ENCODE data around the gene VAMP1. TPM values are rescaled to one million over a fixed set of nuclear protein-coding genes. Genes with fewer than 3 reads are reported as not detected.
"Not testable (repeated sequence)": the region's sequence is repeated elsewhere in the genome, so short reads cannot be mapped to it uniquely, and the experiment has no call there.

VAMP1 gene, protein sequence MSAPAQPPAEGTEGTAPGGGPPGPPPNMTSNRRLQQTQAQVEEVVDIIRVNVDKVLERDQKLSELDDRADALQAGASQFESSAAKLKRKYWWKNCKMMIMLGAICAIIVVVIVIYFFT
- polyA plus RNA-seq (ENCODE audit: insufficient read length): 13.5 TPM
- long read RNA-seq, donor 1, partial matches to known transcripts: 0 of 1 reads
- long read RNA-seq, donor 1, other reads (novel, unspliced or antisense): 0 of 1 reads
- long read RNA-seq, donor 2, partial matches to known transcripts: 0 of 1 reads
- long read RNA-seq, donor 2, other reads (novel, unspliced or antisense): 0 of 1 reads
- long read RNA-seq, donor 3, partial matches to known transcripts: 6 of 8 reads
- long read RNA-seq, donor 3, other reads (novel, unspliced or antisense): 0 of 8 reads
- long read RNA-seq, donor 4: 0 reads
- long read RNA-seq, donor 5, partial matches to known transcripts: 0 of 2 reads
- long read RNA-seq, donor 5, other reads (novel, unspliced or antisense): 0 of 2 reads
- long read RNA-seq, donor 6: 0 reads
- long read RNA-seq, donor 7, partial matches to known transcripts: 0 of 5 reads
- long read RNA-seq, donor 7, other reads (novel, unspliced or antisense): 0 of 5 reads
- long read RNA-seq, donor 8, partial matches to known transcripts: 0 of 1 reads
- long read RNA-seq, donor 8, other reads (novel, unspliced or antisense): 0 of 1 reads

DNA sequence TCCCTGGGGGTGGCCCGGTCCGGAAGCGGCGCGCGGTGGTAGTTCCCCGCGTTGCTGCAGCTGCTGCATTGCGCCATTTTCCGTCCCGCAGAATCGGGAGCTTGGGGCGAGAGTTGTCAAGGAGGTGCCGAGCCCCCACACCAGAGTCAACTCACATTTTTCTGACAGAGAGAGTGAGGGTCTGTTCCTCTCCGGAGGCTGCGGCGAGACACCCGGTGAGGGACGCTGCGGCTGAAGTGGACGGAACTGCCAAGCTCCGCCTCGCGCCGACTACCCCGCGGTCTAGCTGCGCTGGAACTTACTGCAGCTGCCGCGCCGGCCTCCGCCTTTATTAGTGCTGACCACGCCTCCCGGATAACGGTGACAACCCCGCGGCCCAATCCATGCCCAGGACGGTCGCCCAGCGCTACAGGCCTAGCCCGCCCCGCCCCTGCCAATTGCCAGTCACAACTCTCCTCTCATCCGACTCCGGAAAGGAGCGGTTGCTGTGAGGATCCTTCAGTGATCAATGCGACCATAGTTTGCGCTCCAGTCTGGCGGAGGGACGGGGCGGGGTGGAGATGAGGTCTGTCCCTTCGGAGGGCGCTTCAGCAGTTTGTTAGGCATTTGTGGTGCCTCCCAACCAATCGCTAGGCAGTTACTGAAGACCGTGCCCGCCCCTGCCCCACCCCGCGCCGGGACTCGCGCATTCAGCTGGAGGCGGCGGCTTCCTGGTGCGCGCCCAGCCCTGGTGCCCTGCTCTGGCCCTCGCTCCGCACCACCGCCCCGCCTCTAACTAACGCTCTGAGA lies at the start of gene VAMP1:
Gene VAMP1, minus strand, starts transcription at position 303 of the 789 bp plus-strand sequence. Its CDS starts 146 bp downstream, at position 157.
- DNase-seq: peak; percentile 94

DNA sequence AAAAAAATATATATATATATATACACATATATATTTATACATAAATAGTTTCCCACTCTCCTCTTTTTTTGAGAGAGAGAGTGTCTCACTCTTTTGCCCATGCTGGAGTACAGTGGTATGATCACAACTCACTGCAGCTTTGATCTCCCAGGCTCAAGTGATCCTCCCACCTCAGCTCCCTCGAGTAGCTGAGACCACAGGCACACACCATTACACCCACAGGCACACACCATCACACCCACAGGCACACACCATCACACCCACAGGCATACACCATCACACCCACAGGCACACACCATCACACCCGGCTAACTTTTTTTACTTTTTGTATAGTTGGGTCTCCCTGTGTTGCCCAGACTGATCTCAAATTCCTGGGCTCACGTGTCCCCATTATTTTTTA lies 49.7 kb upstream of the VAMP1 start:
- no peak for DNase-seq

DNA sequence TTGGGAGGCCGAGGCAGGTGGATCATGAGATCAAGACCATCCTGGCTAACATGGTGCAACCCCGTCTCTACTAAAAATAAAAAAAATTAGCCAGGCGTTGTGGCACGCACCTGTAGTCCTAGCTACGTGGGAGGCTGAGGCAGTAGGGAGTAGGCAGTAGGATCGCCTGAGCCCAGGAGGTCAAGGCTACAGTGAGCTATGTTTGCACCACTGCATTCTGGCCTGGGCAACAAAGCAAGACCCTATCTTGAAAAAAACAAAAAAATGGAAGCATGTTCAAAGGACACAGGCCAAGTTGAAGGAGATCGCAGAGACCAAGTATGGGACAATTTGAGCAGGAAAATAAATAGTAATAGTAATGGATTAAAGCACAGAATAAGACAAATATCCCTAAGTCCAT lies 37.6 kb upstream of the VAMP1 start:
- no peak for DNase-seq

DNA sequence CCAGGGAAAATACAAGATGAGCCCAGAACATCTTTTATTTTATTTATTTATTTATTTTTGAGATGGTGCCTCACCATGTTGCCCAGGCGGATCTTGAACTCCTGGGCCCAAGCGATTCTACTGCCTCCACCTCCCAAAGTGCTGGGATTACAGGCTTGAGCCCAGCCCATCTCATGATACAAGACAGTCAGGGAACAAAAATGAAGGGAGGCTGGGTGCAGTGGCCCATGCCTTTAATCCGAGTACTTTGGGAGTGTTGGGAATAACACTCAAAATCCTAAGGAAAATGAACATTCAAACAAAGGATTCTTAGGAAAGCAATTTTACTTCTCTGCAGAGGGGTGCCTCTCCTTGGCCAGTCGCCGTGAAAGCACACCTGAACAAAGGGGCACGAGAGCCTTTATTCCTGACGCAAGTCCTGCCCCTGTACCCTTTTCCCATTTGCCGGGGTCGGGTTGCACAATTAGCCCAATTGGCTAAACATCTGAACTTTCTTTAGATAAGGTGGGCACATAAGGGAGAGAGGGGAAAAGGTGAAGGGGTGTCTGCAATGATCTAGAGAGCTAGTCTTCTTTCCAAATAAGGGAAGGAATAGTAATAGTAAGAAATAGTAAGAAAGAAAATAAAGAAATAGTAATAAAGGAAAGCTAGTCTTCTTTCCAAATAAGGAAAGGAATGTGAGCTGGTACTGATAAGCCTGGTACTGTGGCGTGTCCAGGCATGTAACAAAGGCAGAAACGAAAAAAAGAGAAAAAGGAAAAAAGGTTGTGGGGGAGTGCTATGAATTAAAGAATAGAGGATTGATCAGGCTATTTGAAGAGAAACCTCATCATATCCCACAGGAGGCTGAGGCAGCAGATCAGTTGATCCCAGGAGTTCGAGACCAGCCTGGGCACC lies 36.9 kb upstream of the VAMP1 start:
- no peak for DNase-seq

DNA sequence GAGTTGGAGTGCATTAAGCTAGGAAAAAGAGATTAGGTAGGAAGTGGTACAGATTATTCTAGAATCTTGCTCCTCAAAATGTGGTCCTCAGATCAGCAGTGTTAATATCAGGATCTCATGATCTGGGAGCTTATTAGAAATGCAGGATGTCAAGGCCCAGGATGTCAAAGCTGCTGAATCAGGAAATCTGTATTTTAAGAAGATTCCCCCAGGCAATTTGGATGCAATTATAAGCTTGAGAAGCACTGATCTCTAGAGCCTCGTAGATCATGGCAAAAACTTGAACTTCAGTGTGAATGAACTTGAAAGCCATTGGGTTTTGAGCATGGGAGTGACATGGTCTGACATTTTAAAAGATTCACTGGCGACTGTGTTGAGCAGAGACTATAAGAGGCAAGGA lies 30.0 kb upstream of the VAMP1 start:
- DNase-seq: no peak

DNA sequence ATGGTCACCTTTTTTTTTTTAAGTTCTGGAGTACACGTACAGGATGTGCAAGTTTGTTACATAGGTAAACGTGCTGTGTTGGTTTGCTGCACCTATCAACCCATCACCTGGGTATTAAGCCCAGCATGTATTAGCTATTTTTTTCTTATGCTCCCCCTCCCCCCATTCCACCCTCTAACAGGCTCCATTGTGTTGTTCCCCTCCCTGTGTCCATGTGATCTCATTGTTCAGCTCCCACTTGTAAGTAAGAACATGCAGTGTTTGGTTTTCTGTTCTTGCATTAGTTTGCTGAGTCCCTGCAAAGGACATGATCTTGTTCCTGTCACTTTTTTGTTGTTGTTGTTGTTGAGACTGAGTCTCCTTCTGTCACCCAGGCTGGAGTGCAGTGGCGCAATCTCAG lies 26.8 kb upstream of the VAMP1 start:
- DNase-seq: not testable (repeated sequence)

DNA sequence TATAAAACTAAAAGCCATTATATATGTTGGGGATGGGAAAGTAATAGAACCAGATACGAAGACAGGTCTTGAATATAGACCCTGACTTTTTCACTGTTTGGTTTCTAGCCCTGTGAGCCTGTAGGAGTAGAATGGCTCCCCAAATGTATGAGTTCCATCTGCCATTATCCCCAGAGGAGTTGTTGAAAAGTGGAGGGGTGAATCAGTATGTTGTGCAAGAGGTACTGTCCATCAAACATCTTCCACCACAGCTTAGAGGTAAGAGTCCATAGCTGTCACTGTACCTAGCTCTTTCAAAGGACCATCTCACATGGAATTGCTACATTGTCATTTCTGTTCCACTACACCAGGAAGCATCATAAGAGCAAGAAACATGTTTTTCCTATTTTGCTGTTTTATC lies 24.5 kb upstream of the VAMP1 start:
- no peak for DNase-seq

DNA sequence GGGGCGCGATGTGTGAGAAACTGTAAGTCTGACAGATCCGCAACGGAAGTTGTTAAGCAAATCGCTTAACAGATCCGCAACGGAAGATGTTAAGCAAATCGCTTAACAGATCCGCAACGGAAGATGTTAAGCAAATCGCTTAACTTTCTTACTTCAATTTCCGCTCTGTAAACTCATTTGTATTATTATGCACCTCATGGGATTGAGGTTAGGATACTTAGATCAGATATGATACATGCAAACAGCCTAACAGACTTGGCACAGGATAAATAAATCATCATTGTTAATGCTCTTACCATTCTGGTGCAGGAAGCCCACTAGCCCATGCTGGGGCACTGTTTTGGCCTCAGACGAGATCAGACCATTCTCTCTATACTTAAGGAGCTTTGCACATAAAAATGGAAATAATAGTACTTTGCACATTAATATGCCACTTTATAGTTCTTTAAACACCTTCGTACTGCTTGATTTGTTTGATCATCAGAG lies 23.8 kb upstream of the VAMP1 start:
- DNase-seq: peak; percentile 11

DNA sequence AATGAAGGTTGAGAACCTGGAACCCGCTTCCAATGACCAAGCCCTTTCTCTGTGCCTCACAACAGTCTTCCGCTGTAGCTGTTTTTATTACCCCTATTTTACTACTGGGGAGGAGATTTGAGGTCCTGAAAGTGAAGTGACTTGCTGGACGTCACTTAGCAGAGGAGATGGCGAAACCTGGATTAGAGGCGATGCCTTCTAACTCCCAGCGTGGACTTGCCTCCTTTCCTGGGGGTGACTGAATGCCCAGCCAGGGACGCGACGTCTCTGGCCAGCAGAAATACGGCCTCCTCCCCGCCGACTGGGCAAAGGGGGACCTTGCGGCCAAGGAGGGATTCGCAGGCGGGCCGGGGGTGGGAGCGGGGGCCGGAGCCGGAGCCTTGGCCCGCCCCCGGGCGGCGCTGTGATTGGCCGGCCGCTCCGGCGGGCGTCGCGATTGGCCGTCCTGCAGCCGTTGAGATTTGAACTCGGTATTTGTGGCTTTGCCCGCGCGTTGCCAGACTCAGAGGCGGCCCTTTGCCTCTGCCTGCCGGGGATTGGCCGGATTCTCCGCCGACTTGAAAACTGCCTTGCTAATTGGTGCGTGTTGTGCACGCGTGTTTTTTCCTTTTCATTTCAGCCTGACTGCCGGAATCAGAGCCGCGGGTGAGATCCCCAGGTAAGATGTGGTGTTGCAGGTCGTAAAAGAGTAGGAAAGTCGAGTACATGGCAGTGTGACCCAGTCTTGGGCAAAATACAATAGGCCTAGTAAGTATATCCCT lies 23.2 kb upstream of the VAMP1 start, which contains the start of gene NCAPD2:
Gene NCAPD2, plus strand, starts transcription at position 606 of the 761 bp plus-strand sequence. CDS start 997 bp downstream, outside the sequence.
- DNase-seq: peak; percentile 94

DNA sequence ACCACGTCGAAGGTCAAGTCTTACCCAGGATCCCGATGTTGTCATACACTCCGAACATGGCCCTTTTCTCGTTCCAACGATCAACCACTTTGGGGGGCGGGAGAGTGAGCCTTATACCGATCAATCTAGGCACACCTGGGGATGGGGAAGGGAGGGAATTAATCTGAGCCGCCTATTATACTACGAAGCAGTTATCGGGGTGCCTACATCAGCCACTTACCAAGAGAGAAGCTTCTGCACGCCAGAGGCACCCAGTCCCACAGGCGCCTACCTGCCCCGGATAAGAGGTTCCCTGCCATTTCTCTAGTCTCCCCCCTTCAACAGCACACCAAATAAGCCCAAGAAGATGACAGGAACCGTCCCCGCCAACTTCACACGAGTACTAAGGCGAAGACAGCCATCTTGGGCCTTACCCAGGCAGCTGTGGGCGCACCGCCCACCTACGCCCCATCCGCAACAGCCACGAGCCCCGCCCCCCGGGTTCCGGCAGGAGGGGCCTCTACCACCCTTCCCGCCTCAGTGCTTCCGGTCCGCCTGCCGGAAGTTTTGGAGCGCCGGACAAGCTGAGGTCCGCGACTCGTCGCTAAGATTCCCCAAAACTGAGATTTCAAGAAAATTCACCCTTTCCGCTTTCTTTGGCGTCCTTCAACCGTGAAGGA lies 22.5 kb upstream of the VAMP1 start, which contains the start of gene MRPL51:
Gene MRPL51, minus strand, starts transcription at position 425 of the 659 bp plus-strand sequence. Its CDS starts 126 bp downstream, at position 299.
- DNase-seq: peak; percentile 93

DNA sequence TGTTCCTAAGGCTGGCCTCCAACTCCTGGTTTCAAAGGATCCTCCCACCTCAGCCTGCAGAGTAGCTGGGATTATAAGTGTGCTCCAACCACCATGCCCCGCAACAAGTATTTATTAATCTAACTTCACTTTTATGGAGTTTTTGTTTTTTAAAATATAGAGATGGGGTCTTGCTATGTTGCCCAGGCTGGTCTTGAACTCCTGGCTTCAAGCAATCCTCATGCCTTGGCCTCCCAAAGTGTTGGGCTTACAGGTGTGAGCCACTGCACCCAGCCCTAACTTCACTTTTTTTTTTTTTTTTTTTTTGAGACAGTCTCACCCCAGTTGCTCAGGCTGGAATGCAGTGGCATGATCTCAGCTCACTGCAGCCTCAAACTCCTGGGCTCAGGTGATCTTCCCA lies 20.2 kb upstream of the VAMP1 start:
- DNase-seq: not testable (repeated sequence)

DNA sequence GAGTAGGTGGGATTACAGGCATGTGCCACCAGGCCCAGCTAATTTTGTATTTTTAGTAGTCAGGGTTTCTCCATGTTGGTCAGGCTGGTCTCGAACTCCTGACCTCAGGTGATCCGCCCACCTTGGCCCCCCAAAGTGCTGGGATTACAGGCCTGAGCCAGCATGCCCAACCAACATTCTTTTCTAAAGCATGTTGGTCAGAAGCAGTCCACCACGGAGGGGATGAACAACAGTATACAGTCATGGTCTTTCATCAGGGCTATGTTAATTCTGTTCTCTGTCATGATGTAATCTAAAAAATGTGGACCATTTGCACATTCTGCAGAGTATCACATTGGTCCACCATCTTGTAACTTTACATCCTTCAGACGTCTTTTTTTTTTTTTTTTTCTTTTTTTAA lies 19.0 kb upstream of the VAMP1 start:
- no peak for DNase-seq

DNA sequence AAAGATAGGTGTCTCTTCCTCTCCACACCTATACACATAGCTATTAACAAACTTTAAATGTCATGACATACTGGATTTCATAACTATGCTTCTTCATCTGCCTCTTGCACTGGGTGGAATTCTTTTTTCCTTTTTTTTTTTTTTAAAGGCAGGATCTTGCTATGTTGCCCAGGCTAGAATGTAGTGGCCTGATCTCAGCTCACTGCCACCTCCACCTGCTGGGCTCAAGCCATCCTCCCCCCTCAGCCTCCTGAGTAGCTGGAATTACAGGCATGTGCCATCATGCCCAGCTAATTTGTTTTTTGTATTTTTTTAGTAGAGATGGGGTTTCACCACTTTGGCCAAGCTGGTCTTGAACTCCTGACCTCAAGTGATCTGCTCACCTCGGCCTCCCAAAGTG lies 17.8 kb upstream of the VAMP1 start:
- DNase-seq: no peak

DNA sequence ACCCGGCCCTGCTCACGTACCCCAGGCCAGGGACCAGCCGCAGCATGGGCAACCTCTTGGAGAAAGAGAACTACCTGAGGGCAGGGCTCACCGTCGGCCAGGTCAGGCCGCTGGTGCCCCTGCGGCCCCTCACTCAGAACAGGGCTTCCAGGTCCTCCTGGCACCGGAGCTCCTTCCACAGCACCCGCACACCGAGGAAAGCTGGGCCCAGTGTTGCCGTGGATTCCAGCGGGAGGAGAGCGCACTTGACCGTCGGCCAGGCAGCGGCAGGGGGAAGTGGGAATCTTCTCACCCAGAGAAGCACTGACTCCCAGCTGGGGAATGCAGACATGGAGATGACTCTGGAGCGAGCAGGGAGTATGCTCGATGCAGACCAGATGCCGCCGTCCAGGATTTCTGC lies 7.9 kb upstream of the VAMP1 start:
- DNase-seq: no peak

DNA sequence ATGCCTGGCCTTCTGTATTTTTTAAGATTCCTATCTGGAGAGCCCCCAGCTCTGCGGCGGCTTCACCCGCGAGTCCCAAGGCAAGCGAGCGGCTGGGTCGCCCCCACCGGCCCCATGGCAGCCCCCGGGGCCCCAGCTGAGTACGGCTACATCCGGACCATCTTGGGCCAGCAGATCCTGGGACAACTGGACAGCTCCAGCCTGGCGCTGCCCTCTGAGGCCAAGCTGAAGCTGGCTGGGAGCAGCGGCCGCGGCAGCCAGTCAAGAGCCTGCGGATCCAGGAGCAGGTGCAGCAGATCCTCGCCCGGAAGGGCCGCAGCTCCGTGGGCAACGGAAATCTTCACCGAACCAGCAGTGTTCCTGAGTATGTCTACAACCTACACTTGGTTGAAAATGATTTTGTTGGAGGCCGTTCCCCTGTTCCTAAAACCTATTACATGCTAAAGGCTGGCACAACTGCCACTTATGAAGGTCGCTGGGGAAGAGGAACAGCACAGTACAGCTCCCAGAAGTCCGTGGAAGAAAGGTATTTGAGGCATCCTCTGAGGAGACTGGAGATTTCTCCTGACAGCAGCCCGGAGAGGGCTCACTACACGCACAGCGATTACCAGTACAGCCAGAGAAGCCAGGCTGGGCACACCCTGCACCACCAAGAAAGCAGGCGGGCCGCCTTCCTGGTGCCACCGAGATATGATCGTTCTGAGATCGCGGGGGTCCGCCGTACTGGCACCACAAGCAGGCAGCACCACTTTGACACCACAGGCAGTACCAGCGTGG lies 7.3 kb upstream of the VAMP1 start:
- DNase-seq: not testable (repeated sequence)

DNA sequence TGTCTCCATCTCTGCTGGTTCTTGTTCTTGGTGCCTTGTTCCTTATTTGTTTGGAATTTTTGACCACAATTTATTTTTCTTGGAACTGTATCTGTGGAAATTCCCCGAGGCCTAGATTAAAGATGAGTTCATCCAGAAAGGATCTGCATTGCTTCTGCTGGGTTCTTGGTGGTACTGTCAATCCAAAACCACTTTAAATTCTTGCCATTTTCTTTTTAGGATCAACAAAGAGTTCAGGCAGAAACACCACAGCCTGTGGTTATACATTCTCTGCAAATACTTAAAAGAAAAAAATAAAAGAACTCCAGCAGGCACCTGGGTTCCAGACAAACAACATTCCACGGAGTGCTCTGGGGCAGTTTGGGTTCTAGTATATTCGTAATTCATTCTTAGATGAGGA lies 6.0 kb upstream of the VAMP1 start:
- no peak for DNase-seq

DNA sequence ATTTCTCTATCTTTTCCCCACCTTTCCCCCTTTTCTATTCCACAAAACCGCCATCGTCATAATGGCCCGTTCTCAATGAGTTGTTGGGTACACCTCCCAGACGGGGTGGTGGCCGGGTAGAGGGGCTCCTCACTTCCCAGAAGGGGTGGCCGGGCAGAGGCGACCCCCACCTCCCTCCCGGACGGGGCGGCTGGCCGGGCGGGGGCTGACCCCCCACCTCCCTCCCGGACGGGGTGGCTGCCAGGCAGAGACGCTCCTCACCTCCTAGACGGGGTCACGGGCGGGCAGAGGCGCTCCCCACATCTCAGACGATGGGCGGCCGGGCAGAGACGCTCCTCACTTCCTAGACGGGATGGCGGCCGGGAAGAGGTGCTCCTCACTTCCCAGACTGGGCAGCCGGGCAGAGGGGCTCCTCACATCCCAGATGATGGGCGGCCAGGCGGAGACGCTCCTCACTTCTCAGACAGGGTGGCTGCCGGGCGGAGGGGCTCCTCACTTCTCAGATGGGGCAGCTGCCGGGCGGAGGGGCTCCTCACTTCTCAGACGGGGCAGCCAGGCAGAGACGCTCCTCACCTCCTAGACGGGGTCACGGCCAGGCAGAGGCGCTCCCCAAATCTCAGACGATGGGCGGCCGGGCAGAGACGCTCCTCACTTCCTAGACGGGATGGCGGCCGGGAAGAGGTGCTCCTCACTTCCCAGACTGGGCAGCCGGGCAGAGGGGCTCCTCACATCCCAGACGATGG lies 4.9 kb upstream of the VAMP1 start:
- not testable (repeated sequence) for DNase-seq

DNA sequence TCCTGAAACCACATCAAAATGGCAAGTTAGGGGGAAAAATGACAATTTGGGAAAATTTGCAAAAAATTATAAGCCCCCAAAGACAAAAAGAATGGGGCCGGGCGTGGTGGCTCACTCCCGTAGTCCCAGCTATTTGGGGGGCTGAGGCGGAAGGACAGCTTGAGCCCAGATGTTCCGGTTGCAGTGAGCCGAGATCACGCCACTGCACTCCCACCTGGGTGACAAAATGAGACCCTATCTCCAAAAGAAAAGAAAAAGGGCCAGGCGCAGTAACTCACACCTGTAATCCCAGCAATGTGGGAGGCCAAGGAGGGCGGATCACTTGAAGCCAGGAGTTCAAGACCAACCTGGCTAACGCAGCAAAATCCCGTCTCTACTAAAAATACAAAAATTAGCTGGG lies 2.0 kb upstream of the VAMP1 start:
- DNase-seq: no peak
